Embryonic facial prominence (tissue), 1 donor: Measurements from ENCODE around the gene MAP3K2.
"Not testable (repeated sequence)": the region's sequence is repeated elsewhere in the genome, so short reads cannot be mapped to it uniquely, and the experiment has no call there.

Source experiments
- DNase-seq: peaks from one replicate; pipeline ENCODE4 v3.0.0-alpha.2; 2016; ENCODE audit errors: extremely low spot score

The MAP3K2 gene

GRCh38 chr2:127381762-127382161 is 6.0 kb downstream of the MAP3K2 start:
- DNase-seq, result no peak

- DNase-seq, result no peak
Measured at GRCh38 chr2:127379712-127380355, 7.9 kb downstream of the MAP3K2 start.

GRCh38 chr2:127378720-127379119 is 9.1 kb downstream of the MAP3K2 start:
- no peak for DNase-seq

- no peak for DNase-seq
Measured at GRCh38 chr2:127377262-127377661, 10.5 kb downstream of the MAP3K2 start.

GRCh38 chr2:127376257-127376656 is 11.5 kb downstream of the MAP3K2 start:
- DNase-seq, result no peak

- no peak for DNase-seq
Measured at GRCh38 chr2:127373362-127374083, 14.3 kb downstream of the MAP3K2 start.

- DNase-seq, result no peak
Measured at GRCh38 chr2:127371037-127371436, 16.7 kb downstream of the MAP3K2 start.

- DNase-seq, result no peak
Measured at GRCh38 chr2:127370010-127370409, 17.8 kb downstream of the MAP3K2 start.

GRCh38 chr2:127365211-127365643 is 22.5 kb downstream of the MAP3K2 start:
- DNase-seq, result no peak

- DNase-seq, result no peak
Measured at GRCh38 chr2:127362971-127363370, 24.8 kb downstream of the MAP3K2 start.

GRCh38 chr2:127361929-127362885 is 25.6 kb downstream of the MAP3K2 start:
- DNase-seq, result no peak

- no peak for DNase-seq
Measured at GRCh38 chr2:127360242-127360641, 27.5 kb downstream of the MAP3K2 start.

- DNase-seq, result no peak
Measured at GRCh38 chr2:127359520-127359919, 28.3 kb downstream of the MAP3K2 start.

GRCh38 chr2:127358971-127359370 is 28.8 kb downstream of the MAP3K2 start:
- no peak for DNase-seq

- DNase-seq, result no peak
Measured at GRCh38 chr2:127358044-127358443, 29.7 kb downstream of the MAP3K2 start.

GRCh38 chr2:127357591-127357990 is 30.2 kb downstream of the MAP3K2 start:
- DNase-seq, result no peak

GRCh38 chr2:127356531-127356930 is 31.2 kb downstream of the MAP3K2 start:
- no peak for DNase-seq

GRCh38 chr2:127355407-127356008 is 32.3 kb downstream of the MAP3K2 start:
- DNase-seq, result no peak

GRCh38 chr2:127353873-127354676 is 33.7 kb downstream of the MAP3K2 start:
- DNase-seq, result not testable (repeated sequence)

GRCh38 chr2:127353223-127353622 is 34.6 kb downstream of the MAP3K2 start:
- DNase-seq, result not testable (repeated sequence)

GRCh38 chr2:127351603-127352002 is 36.2 kb downstream of the MAP3K2 start:
- no peak for DNase-seq
